CD14-positive monocyte (primary cell): ENCODE data around the gene TFAP2B. TPM values are rescaled to one million over a fixed set of nuclear protein-coding genes. Genes with fewer than 3 reads are reported as not detected.

Experiments used
- DNase-seq, 3 donors: peaks; one replicate each; pipeline ENCODE4 v3.0.0-alpha.2; 2011 to 2022
- H2AFZ ChIP-seq: 2 replicates; pipeline ENCODE4 v1.6.0; 2012; ENCODE audit warnings: mild to moderate bottlenecking, low read depth, low read length, inconsistent platforms; ENCODE audit not compliant: insufficient read depth, poor library complexity, severe bottlenecking
- H3K27ac ChIP-seq, 2 donors: 1 replicate in 1 of 2; 2 replicates in 1 of 2; pipeline ENCODE4 v1.5.1; 2012 to 2013; ENCODE audit warnings: low read length in 2 of 2, control low read depth in 1 of 2, inconsistent platforms in 1 of 2, low read depth in 1 of 2, mild to moderate bottlenecking in 1 of 2
- H3K27me3 ChIP-seq, 2 donors: one replicate each; pipeline versions ENCODE4 v1.6.0 to v1.6.1; 2011 to 2013; ENCODE audit warnings: low read length in 2 of 2; ENCODE audit not compliant: control insufficient read depth in 2 of 2, insufficient read depth in 2 of 2
- H3K36me3 ChIP-seq, 2 donors: replicated peaks in 1 of 2; 1 replicate in 1 of 2; 2 replicates in 1 of 2; pipeline versions ENCODE4 v1.5.1 to v1.6.1; 2012 to 2013; ENCODE audit warnings: low read length in 2 of 2, control low read depth in 1 of 2, inconsistent platforms in 1 of 2, mild to moderate bottlenecking in 1 of 2; ENCODE audit not compliant: insufficient read depth in 2 of 2, control insufficient read depth in 1 of 2
- H3K4me1 ChIP-seq, 2 donors: 1 replicate in 1 of 2; 2 replicates in 1 of 2; pipeline versions ENCODE4 v1.5.1 to v1.6.1; 2012 to 2013; ENCODE audit warnings: low read length in 2 of 2, control low read depth in 1 of 2, inconsistent platforms in 1 of 2, mild to moderate bottlenecking in 1 of 2, moderate library complexity in 1 of 2; ENCODE audit not compliant: insufficient read depth in 2 of 2, control insufficient read depth in 1 of 2
- H3K4me2 ChIP-seq: replicated peaks from 2 replicates; pipeline ENCODE3; 2012; ENCODE audit warnings: low read length, moderate library complexity, mild to moderate bottlenecking; ENCODE audit not compliant: poor library complexity, severe bottlenecking; ENCODE audit errors: extremely low read depth
- H3K4me3 ChIP-seq, 3 experiments: fragments of 200-600 bp in 1 of 3; sonication (generic) in 1 of 3; replicated peaks in 1 of 3; 1 replicate in 2 of 3; 2 replicates in 1 of 3; pipeline ENCODE4 v1.5.1; 2011 to 2013; ENCODE audit warnings: low read length in 3 of 3, mild to moderate bottlenecking in 3 of 3, control low read depth in 2 of 3, low read depth in 2 of 3, inconsistent platforms in 1 of 3, moderate library complexity in 1 of 3
- H3K79me2 ChIP-seq: 2 replicates; pipeline ENCODE4 v1.6.0; 2012; ENCODE audit warnings: mild to moderate bottlenecking, control low read depth, inconsistent platforms, low read length, moderate library complexity; ENCODE audit not compliant: insufficient read depth
- H3K9ac ChIP-seq: 2 replicates; pipeline ENCODE4 v1.6.0; 2017; ENCODE audit warnings: low read length, mild to moderate bottlenecking; ENCODE audit not compliant: insufficient read depth, poor library complexity, severe bottlenecking
- H3K9me3 ChIP-seq, 2 donors: replicated peaks in 1 of 2; 1 replicate in 1 of 2; 2 replicates in 1 of 2; pipeline versions ENCODE4 v1.5.1 to v1.6.1; 2012 to 2013; ENCODE audit warnings: low read length in 2 of 2, control low read depth in 1 of 2; ENCODE audit not compliant: control insufficient read depth in 1 of 2, insufficient read depth in 1 of 2
- H4K20me1 ChIP-seq: 2 replicates; pipeline ENCODE4 v1.6.0; 2012; ENCODE audit warnings: mild to moderate bottlenecking, low read length, control low read depth, moderate library complexity; ENCODE audit not compliant: insufficient read depth
- H3K27ac Mint-ChIP-seq, 7 donors: one replicate each; pipeline ENCODE4 v1.8.0; 2020; ENCODE audit warnings: mild to moderate bottlenecking in 7 of 7, mixed read lengths in 7 of 7, moderate library complexity in 6 of 7, inconsistent platforms in 2 of 7
- H3K27me3 Mint-ChIP-seq, 3 donors: one replicate each; pipeline ENCODE4 v1.8.0; 2021 to 2022; ENCODE audit warnings: low read depth in 3 of 3, mild to moderate bottlenecking in 3 of 3, mixed read lengths in 3 of 3, moderate library complexity in 3 of 3, inconsistent platforms in 1 of 3
- H3K36me3 Mint-ChIP-seq, 2 donors: one replicate each; pipeline ENCODE4 v1.8.0; 2020; ENCODE audit warnings: mixed read lengths in 2 of 2, inconsistent platforms in 1 of 2, mild to moderate bottlenecking in 1 of 2
- H3K4me1 Mint-ChIP-seq: one replicate; pipeline ENCODE4 v1.8.0; 2020; ENCODE audit warnings: mild to moderate bottlenecking, mixed read lengths
- H3K4me3 Mint-ChIP-seq, 2 donors: one replicate each; pipeline ENCODE4 v1.8.0; 2020; ENCODE audit warnings: mild to moderate bottlenecking in 2 of 2, mixed read lengths in 2 of 2, moderate library complexity in 1 of 2
- H3K9me3 Mint-ChIP-seq, 7 donors: one replicate each; pipeline ENCODE4 v1.8.0; 2020 to 2022; ENCODE audit warnings: mixed read lengths in 7 of 7, mild to moderate bottlenecking in 6 of 7, moderate library complexity in 6 of 7, inconsistent platforms in 2 of 7
- WGBS: methylation state at CpG from one replicate; pipeline ENCODE4 v1.1.5; 2013; ENCODE audit warnings: missing lambda C conversion rate; ENCODE audit not compliant: insufficient coverage; 5-methylcytosine and 5-hydroxymethylcytosine counted together
- intact Hi-C, 2 donors: fragments of 100-400 bp; cut with micrococcal nuclease; formaldehyde crosslinking; loops; one replicate each; pipeline versions ENCODE4 v1.15.0 to v1.15.1; 2023
- polyA plus RNA-seq, 3 donors: library from polyadenylated mRNA; depleted of rRNA in 1 of 3; unstranded in 2 of 3; stranded (reverse) in 1 of 3; fragments of 300-500 nt in 2 of 3; fragments of >200 nt in 1 of 3; fragmentation: Illumina TruSeq in 2 of 3; gene quantifications; 1 replicate in 2 of 3; 2 replicates in 1 of 3; pipeline ENCODE4 v1.2.3, GENCODE V29; 2012 to 2021
- TF ChIP-seq, protein P1 (sequence below): fragments of 200-600 bp; IDR thresholded peaks from one replicate; pipeline ENCODE4 v1.8.0; 2022; ENCODE audit warnings: antibody characterized with exemption, mild to moderate bottlenecking

The TFAP2B gene
- polyA plus RNA-seq, 3 donors, result not detected

DNA sequence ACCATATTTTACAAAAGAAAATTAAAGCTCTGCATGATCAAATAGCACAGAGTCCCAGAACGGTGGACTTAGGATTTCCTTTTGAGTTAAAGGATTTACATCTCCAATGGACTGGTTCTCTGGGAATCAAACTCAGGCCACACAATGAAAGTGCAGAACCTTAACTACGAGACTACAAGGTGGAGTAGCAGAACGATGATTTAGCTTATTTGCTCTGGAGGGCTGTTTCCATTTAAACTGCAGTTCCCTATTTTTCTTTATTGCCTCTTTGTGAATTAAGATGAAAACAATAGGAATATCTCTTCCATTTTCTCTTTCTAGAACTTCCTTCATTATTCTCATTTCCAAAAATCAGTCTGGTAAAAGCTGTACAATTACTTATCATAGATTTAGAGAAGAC is 65.7 kb downstream of the TFAP2B start:
- Histone ChIP-seq H3K4me2 (no peak overlapping the region), H3K4me3 (no peak overlapping the region), H3K27ac (no peak overlapping the region), H3K9me3 (no peaks in the 10 kb centered on the region), H3K9ac (no peak overlapping the region), H3K4me1 (no peaks in the 10 kb centered on the region), H3K27me3 (no peaks in the 10 kb centered on the region), H3K79me2 (no peaks in the 10 kb centered on the region), H4K20me1 (no peaks in the 10 kb centered on the region), H3K36me3 (no peaks in the 10 kb centered on the region), H2AFZ (no peak overlapping the region)
- Mint-ChIP-seq H3K27ac (no peak overlapping the region), H3K9me3 (peaks cover 0 to 3% (median 0%) of the 10 kb centered on the region in 7 donors), H3K4me3 (no peak overlapping the region), H3K27me3 (peaks cover 1 to 5% (median 3%) of the 10 kb centered on the region in 3 donors), H3K4me1 (no peaks in the 10 kb centered on the region), H3K36me3 (no peaks in the 10 kb centered on the region)
- no CpG with 5 or more reads among the region's 3 CpGs for WGBS
- DNase-seq, result no peak
- TF ChIP-seq, protein P1, sequence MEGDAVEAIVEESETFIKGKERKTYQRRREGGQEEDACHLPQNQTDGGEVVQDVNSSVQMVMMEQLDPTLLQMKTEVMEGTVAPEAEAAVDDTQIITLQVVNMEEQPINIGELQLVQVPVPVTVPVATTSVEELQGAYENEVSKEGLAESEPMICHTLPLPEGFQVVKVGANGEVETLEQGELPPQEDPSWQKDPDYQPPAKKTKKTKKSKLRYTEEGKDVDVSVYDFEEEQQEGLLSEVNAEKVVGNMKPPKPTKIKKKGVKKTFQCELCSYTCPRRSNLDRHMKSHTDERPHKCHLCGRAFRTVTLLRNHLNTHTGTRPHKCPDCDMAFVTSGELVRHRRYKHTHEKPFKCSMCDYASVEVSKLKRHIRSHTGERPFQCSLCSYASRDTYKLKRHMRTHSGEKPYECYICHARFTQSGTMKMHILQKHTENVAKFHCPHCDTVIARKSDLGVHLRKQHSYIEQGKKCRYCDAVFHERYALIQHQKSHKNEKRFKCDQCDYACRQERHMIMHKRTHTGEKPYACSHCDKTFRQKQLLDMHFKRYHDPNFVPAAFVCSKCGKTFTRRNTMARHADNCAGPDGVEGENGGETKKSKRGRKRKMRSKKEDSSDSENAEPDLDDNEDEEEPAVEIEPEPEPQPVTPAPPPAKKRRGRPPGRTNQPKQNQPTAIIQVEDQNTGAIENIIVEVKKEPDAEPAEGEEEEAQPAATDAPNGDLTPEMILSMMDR, result no peak
- intact Hi-C loops, result no loop called here

DNA sequence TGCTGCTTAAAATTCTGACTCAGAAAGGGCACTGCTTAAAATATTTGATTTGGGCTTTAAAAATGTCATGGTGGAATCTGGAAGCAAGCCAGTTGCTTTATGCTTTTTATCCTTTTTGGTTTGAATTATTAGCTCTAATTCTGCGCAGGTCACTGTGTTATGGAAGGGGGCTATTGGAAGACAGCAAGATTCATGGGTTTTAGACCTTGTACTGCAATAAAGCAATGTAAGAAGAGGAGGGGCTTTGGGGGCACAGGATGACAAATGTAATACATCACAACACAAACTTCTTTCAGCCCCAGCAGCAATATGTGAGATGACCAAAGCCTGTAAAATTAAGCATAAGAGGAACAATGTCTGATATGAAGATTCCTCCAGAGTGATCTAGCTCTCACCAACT is 68.4 kb downstream of the TFAP2B start:
- no peak for DNase-seq
- Histone ChIP-seq H3K9ac (no peak overlapping the region), H3K79me2 (no peaks in the 10 kb centered on the region), H2AFZ (no peak overlapping the region), H3K27me3 (no peaks in the 10 kb centered on the region), H3K4me3 (no peak overlapping the region), H3K4me1 (no peaks in the 10 kb centered on the region), H3K4me2 (no peak overlapping the region), H3K9me3 (no peaks in the 10 kb centered on the region), H3K36me3 (no peaks in the 10 kb centered on the region), H4K20me1 (no peaks in the 10 kb centered on the region), H3K27ac (no peak overlapping the region)
- no peak overlapping the region for H3K4me3 Mint-ChIP-seq
- no peaks in the 10 kb centered on the region for H3K4me1 Mint-ChIP-seq
- TF ChIP-seq, protein P1, result no peak
- intact Hi-C loops, result no loop called here
- WGBS, result 100% methylated on average over 1 of the region's 1 CpG
- peaks cover 0 to 2% (median 0%) of the 10 kb centered on the region in 3 donors for H3K27me3 Mint-ChIP-seq
- no peak overlapping the region for H3K27ac Mint-ChIP-seq
- no peaks in the 10 kb centered on the region for H3K36me3 Mint-ChIP-seq
- H3K9me3 Mint-ChIP-seq, result peaks cover 0 to 3% (median 0%) of the 10 kb centered on the region in 7 donors
